C4-2B (cell line): ENCODE data around the gene ARHGAP5.

ENCODE experiments used
- H3K27ac ChIP-seq: fragments of 450-650 bp; 2 replicates; pipeline ENCODE4 v1.5.1; 2017
- CTCF ChIP-seq: fragments of 450-650 bp; conservative IDR thresholded peaks from 2 replicates; pipeline ENCODE4 v1.5.1; 2017; ENCODE audit warnings: mild to moderate bottlenecking
- ZFX ChIP-seq: fragments of 450-650 bp; IDR thresholded peaks from 2 replicates; pipeline ENCODE4 v1.6.1; 2017

ARHGAP5 gene

GRCh38 chr14:32047791-32048190, 29.3 kb upstream of the ARHGAP5 start:
- TF ChIP-seq CTCF (no peak), ZFX (no peak)
- no peak overlapping the region for H3K27ac ChIP-seq

GRCh38 chr14:32049361-32050088, 27.6 kb upstream of the ARHGAP5 start:
- no peak for TF ChIP-seq CTCF
- TF ChIP-seq ZFX = no peak

GRCh38 chr14:32050878-32051277, 26.2 kb upstream of the ARHGAP5 start:
- no peak for TF ChIP-seq ZFX
- TF ChIP-seq CTCF = no peak
- H3K27ac ChIP-seq = no peak overlapping the region

More at GRCh38 chr14:32049361-32050088, 27.6 kb upstream of the ARHGAP5 start:
- H3K27ac ChIP-seq = no peak overlapping the region

GRCh38 chr14:32054536-32054935, 22.6 kb upstream of the ARHGAP5 start:
- H3K27ac ChIP-seq = no peak overlapping the region
- TF ChIP-seq CTCF (no peak), ZFX (no peak)

GRCh38 chr14:32055175-32055574, 21.9 kb upstream of the ARHGAP5 start:
- H3K27ac ChIP-seq = no peak overlapping the region

GRCh38 chr14:32059702-32060101, 17.4 kb upstream of the ARHGAP5 start:
- H3K27ac ChIP-seq = no peak overlapping the region; the same call in 1 of the 2 replicates

More at GRCh38 chr14:32055175-32055574, 21.9 kb upstream of the ARHGAP5 start:
- TF ChIP-seq CTCF (no peak), ZFX (no peak)

GRCh38 chr14:32064931-32065330, 12.2 kb upstream of the ARHGAP5 start:
- TF ChIP-seq ZFX (no peak), CTCF (no peak)
- no peak overlapping the region for H3K27ac ChIP-seq

More at GRCh38 chr14:32059702-32060101, 17.4 kb upstream of the ARHGAP5 start:
- no peak for TF ChIP-seq ZFX
- TF ChIP-seq CTCF = no peak
